GM12875 (cell line): ENCODE data around the gene COL6A2.
"Not testable (repeated sequence)": the region's sequence is repeated elsewhere in the genome, so short reads cannot be mapped to it uniquely, and the experiment has no call there.

Experiments
- H3K4me3 ChIP-seq: one replicate; pipeline ENCODE4 v1.5.1; 2011; ENCODE audit warnings: low read depth, low read length, control low read depth
- TF ChIP-seq, protein P1 (sequence below): IDR thresholded peaks from 2 replicates; pipeline ENCODE4 v1.5.1; 2011; ENCODE audit warnings: low read depth, mild to moderate bottlenecking, control low read depth, inconsistent platforms, low read length, moderate library complexity, borderline replicate concordance; ENCODE audit not compliant: insufficient read depth

COL6A2 gene

GRCh38 chr21:46173573-46173972 lies 75.7 kb downstream of the COL6A2 start:
- TF ChIP-seq, protein P1, sequence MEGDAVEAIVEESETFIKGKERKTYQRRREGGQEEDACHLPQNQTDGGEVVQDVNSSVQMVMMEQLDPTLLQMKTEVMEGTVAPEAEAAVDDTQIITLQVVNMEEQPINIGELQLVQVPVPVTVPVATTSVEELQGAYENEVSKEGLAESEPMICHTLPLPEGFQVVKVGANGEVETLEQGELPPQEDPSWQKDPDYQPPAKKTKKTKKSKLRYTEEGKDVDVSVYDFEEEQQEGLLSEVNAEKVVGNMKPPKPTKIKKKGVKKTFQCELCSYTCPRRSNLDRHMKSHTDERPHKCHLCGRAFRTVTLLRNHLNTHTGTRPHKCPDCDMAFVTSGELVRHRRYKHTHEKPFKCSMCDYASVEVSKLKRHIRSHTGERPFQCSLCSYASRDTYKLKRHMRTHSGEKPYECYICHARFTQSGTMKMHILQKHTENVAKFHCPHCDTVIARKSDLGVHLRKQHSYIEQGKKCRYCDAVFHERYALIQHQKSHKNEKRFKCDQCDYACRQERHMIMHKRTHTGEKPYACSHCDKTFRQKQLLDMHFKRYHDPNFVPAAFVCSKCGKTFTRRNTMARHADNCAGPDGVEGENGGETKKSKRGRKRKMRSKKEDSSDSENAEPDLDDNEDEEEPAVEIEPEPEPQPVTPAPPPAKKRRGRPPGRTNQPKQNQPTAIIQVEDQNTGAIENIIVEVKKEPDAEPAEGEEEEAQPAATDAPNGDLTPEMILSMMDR, result no peak
- H3K4me3 ChIP-seq, result no peak overlapping the region

- not testable (repeated sequence) for H3K4me3 ChIP-seq
These were observed 78.7 kb downstream of the COL6A2 start for GRCh38 chr21:46176443-46177129.

- TF ChIP-seq, protein P1, result no peak
- H3K4me3 ChIP-seq, result no peak overlapping the region
These were observed 81.0 kb downstream of the COL6A2 start for GRCh38 chr21:46178961-46179360.
